ENCODE measurements around the gene IFNLR1.

The IFNLR1 gene

GRCh38 chr1:24206083-24206464 lies 19.0 kb upstream of the IFNLR1 start:
- DNase-seq (ENCODE audit: low read depth, low spot score), result no peak
- H3K4me3 ChIP-seq (ENCODE audit: low read depth, low read length), result no peak overlapping the region
- in situ Hi-C loops (cut with HindIII; ENCODE audit: low sequenced_read_pairs), result no loop called here
- TF ChIP-seq CTCF (IDR thresholded peaks at IDR 0.05; ENCODE audit: low read depth, low read length), result no peak

GRCh38 chr1:24205345-24206082 lies 18.4 kb upstream of the IFNLR1 start:
- H3K4me3 ChIP-seq (ENCODE audit: low read depth, low read length), result no peak overlapping the region
- TF ChIP-seq CTCF (IDR thresholded peaks at IDR 0.05; ENCODE audit: low read depth, low read length), result no peak
- DNase-seq (ENCODE audit: low read depth, low spot score), result no peak
- in situ Hi-C loops (cut with HindIII; ENCODE audit: low sequenced_read_pairs), result no loop called here

- no peak for DNase-seq (ENCODE audit: low read depth, low spot score)
- no peak for TF ChIP-seq CTCF (IDR thresholded peaks at IDR 0.05; ENCODE audit: low read depth, low read length)
- no peak overlapping the region for H3K4me3 ChIP-seq (ENCODE audit: low read depth, low read length)
- in situ Hi-C loops (cut with HindIII; ENCODE audit: low sequenced_read_pairs), result no loop called here
Observed at GRCh38 chr1:24204116-24204515, 17.0 kb upstream of the IFNLR1 start.

- no peak for DNase-seq (ENCODE audit: low read depth, low spot score)
- no peak overlapping the region for H3K4me3 ChIP-seq (ENCODE audit: low read depth, low read length)
- in situ Hi-C loops (cut with HindIII; ENCODE audit: low sequenced_read_pairs), result no loop called here
- TF ChIP-seq CTCF (IDR thresholded peaks at IDR 0.05; ENCODE audit: low read depth, low read length), result no peak
Observed at GRCh38 chr1:24203404-24203803, 16.3 kb upstream of the IFNLR1 start.

- TF ChIP-seq CTCF (IDR thresholded peaks at IDR 0.05; ENCODE audit: low read depth, low read length), result no peak
- in situ Hi-C loops (cut with HindIII; ENCODE audit: low sequenced_read_pairs), result no loop called here
- no peak for DNase-seq (ENCODE audit: low read depth, low spot score)
- no peak overlapping the region for H3K4me3 ChIP-seq (ENCODE audit: low read depth, low read length)
Observed at GRCh38 chr1:24202987-24203386, 15.9 kb upstream of the IFNLR1 start.

GRCh38 chr1:24202556-24202955 lies 15.5 kb upstream of the IFNLR1 start:
- no peak for DNase-seq (ENCODE audit: low read depth, low spot score)
- in situ Hi-C loops (cut with HindIII; ENCODE audit: low sequenced_read_pairs), result no loop called here
- no peak for TF ChIP-seq CTCF (IDR thresholded peaks at IDR 0.05; ENCODE audit: low read depth, low read length)
- H3K4me3 ChIP-seq (ENCODE audit: low read depth, low read length), result no peak overlapping the region

Data from astrocyte of the spinal cord (primary cell).